ENCODE data around the gene LRRC46. TPM values are rescaled to one million over a fixed set of nuclear protein-coding genes. Genes with fewer than 3 reads are reported as not detected.
A peak's percentile ranks its signal among the peaks of the same experiment; 100 is the strongest.

Gene LRRC46
- total RNA-seq, 1 donor from 2014 or later: 1.1 TPM

DNA sequence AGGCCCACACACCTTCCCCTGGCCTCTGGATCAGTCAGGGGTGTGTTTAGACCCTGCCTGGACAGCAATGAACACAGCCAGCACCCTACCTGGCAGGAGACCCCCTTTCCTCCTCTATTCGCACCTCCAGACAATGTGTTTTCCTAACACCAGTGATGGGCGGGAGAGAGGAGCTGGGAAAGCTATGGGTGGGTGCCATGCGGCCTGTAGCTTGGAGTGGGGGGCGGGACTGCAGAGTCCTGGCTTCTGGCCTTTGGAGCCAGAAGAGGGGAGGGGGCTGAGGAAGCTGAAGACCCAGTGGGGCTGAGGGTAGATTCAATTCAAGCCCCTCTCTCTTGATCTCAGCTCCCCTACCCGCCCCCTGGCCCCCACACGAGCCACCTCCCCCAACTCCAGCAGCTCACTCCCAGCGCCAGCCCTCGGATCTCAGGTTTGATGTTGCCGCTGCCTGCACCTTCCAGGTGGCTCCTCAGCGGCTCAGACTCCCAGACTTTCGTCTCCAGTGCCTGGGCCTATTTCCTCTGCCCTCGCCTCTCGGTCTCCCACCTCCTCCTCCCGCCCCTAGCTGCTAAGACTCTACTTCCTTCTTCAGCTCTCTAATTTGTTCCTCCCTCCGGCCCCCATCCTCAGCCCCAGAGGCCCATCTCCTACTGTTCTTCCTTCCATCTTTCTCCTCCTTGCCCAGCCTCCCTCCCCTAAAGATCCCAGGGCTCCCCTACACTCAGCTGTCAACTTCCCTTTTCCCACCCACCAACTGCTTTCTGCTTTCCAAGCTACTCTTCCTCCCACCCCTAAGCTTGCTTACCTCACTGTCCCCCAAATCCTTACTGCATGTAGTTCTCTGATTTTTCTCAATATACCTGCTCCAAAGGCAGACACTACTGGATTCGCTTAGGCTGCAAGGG, 26.3 kb downstream of the LRRC46 start:
- no peak for ATAC-seq
- Histone ChIP-seq H3K27me3 (peaks cover 29% of the 10 kb centered on the region), H3K9me3 (no peaks in the 10 kb centered on the region), H3K36me3 (no peaks in the 10 kb centered on the region), H3K4me3 (no peak overlapping the region), H3K4me1 (no peaks in the 10 kb centered on the region), H3K27ac (no peak overlapping the region)
- TF ChIP-seq, protein P1, sequence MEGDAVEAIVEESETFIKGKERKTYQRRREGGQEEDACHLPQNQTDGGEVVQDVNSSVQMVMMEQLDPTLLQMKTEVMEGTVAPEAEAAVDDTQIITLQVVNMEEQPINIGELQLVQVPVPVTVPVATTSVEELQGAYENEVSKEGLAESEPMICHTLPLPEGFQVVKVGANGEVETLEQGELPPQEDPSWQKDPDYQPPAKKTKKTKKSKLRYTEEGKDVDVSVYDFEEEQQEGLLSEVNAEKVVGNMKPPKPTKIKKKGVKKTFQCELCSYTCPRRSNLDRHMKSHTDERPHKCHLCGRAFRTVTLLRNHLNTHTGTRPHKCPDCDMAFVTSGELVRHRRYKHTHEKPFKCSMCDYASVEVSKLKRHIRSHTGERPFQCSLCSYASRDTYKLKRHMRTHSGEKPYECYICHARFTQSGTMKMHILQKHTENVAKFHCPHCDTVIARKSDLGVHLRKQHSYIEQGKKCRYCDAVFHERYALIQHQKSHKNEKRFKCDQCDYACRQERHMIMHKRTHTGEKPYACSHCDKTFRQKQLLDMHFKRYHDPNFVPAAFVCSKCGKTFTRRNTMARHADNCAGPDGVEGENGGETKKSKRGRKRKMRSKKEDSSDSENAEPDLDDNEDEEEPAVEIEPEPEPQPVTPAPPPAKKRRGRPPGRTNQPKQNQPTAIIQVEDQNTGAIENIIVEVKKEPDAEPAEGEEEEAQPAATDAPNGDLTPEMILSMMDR (IDR thresholded peaks at IDR 0.05): no peak
- intact Hi-C loops (cut with DNase I): no loop called here
- DNase-seq: no peak

DNA sequence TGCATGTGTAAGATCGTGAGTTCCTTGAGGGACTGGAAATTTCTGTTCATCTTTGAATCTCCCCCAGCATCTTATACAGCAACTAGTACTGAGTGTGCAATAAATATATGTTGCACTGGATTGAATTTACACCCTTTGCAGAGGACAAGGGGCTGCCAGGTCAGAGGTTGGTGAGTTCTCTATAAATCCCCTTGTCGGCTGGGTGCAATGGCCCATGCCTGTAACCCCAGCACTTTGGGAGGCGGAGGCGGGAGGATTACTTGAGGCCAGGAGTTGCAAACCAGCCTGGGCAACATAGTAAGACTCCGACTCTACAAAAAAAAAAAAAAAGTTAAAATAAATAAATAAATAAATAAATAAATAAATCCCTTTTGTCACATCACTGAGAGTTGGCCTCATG, 28.9 kb downstream of the LRRC46 start:
- Histone ChIP-seq H3K27me3 (peaks cover 5% of the 10 kb centered on the region), H3K4me3 (no peak overlapping the region), H3K9me3 (no peaks in the 10 kb centered on the region), H3K4me1 (no peaks in the 10 kb centered on the region), H3K36me3 (no peaks in the 10 kb centered on the region), H3K27ac (no peak overlapping the region)
- intact Hi-C loops (cut with DNase I): no loop called here
- ATAC-seq: no peak
- TF ChIP-seq, protein P1 (IDR thresholded peaks at IDR 0.05): no peak
- DNase-seq: no peak

DNA sequence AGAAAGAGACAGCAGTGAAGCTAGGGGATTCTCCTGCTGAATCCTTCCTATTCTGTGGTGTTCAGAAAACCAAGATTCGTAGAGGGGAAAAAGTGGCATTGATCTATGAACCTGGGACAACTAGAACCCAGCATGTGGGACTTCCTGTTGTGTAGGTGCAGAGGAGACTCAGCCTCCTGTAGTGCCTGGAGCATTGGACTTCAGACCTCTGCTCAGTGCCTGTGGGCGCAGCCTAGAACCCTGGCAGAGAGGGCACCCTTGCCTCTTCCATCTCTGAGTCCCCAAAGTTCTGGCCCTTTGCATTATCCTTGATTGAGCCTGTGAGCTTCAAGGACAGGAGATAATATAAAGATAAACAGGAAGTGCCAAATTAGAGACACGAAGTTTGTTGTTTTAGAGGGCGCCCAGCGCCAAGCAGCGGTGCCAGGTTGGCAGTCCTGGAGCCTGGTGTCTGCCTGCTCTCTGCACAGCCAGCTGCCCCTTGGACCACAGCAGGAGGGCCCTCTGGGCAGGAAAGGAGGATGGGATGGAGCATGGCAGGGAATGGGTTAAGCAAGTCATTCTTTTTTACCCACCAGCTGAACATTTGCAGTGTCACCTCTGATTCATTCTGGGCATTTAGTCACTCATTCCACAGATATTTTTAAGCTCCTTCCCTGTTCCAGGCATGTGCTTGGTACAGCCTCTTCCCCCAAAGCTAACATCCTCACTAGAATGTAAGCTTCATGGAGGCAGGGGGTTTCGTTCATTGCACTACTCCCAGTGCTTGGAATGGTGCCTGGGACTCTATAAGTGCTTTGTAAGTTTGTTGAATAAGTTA, 31.4 kb downstream of the LRRC46 start:
- peak; percentile 21 for ATAC-seq
- no peaks in the 10 kb centered on the region for H3K36me3 ChIP-seq
- TF ChIP-seq, protein P1 (IDR thresholded peaks at IDR 0.05): no peak
- no peak overlapping the region for H3K27ac ChIP-seq
- no peaks in the 10 kb centered on the region for H3K9me3 ChIP-seq
- no peaks in the 10 kb centered on the region for H3K27me3 ChIP-seq
- intact Hi-C loops (cut with DNase I): no loop called here
- DNase-seq: no peak
- H3K4me1 ChIP-seq: no peaks in the 10 kb centered on the region
- no peak overlapping the region for H3K4me3 ChIP-seq

DNA sequence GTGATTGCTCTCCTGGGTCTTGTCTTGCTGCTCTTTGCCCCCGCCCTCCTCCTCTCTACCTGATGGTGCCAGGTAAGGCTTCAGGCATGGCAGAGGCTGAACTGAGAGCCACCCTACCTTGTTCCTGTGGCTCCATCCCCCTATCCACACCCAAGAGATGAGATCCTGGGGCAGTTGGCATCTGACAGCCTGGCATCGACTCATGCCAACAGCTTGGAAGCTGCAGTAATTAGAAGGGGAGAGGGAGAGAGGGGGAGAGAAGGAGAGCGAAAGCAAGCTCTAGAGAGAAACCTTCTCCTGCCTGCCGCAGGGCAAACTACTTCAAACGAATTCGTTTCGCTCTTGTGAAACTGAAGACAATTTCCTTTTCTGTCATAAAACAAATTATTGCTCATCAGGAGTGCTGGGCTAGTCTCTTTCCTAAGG, 33.3 kb downstream of the LRRC46 start:
- no peak overlapping the region for H3K4me3 ChIP-seq

DNA sequence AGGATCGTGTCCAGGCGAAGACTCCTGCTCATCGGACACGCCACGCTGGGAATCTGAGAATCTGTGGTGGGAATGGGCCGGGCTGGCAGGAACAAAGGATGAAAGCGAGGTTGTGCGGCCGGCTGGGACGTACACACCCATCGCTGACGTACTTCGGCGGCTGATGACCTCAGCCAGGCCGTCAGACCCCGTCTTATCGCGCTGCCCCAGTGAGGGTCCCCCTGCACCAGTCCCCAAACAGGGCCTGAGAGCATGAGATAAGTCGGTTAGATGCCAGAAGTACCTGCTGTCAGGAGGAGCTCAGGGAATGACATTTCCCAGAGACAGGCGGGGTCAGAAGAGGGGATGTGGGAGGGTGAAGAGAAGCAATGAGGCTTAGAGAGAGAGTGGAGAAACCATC, 35.5 kb downstream of the LRRC46 start:
- H3K27me3 ChIP-seq: peaks cover 7% of the 10 kb centered on the region
- no peak for ATAC-seq

More for the DNA sequence above, 33.3 kb downstream of the LRRC46 start:
- no peaks in the 10 kb centered on the region for H3K9me3 ChIP-seq
- H3K27ac ChIP-seq: no peak overlapping the region
- intact Hi-C loops (cut with DNase I): no loop called here
- no peaks in the 10 kb centered on the region for H3K36me3 ChIP-seq
- no peaks in the 10 kb centered on the region for H3K4me1 ChIP-seq
- H3K27me3 ChIP-seq: no peaks in the 10 kb centered on the region
- TF ChIP-seq, protein P1 (IDR thresholded peaks at IDR 0.05): no peak
- DNase-seq (no peak), ATAC-seq (no peak)

More for the DNA sequence above, 35.5 kb downstream of the LRRC46 start:
- TF ChIP-seq, protein P1 (IDR thresholded peaks at IDR 0.05): no peak
- Histone ChIP-seq H3K4me1 (no peaks in the 10 kb centered on the region), H3K36me3 (no peaks in the 10 kb centered on the region), H3K27ac (no peak overlapping the region), H3K4me3 (no peak overlapping the region), H3K9me3 (no peaks in the 10 kb centered on the region)
- intact Hi-C loops (cut with DNase I): no loop called here
- no peak for DNase-seq
